Body of pancreas (tissue), 4 donors: Measurements from ENCODE around the gene GUCY2D. TPM values are rescaled to one million over a fixed set of nuclear protein-coding genes. Genes with fewer than 3 reads are reported as not detected.
"Not testable (repeated sequence)": the region's sequence is repeated elsewhere in the genome, so short reads cannot be mapped to it uniquely, and the experiment has no call there.

Experiments used
- ATAC-seq: fragments of 150-250 bp; one replicate; pipeline ENCODE4 v1.9.1; 2016
- DNase-seq, 4 donors: peaks; one replicate each; pipeline ENCODE4 v3.0.0-alpha.2; 2019
- H3K27ac ChIP-seq, 4 donors: fragments of 200-600 bp; sonication (generic); 1 replicate in 3 of 4; 2 replicates in 1 of 4; pipeline versions ENCODE4 v1.5.1 to v1.6.1; 2016 to 2019; ENCODE audit warnings: mild to moderate bottlenecking in 1 of 4, mixed read lengths in 1 of 4, moderate library complexity in 1 of 4
- H3K27me3 ChIP-seq, 2 donors: fragments of 200-600 bp; sonication (generic); one replicate each; pipeline ENCODE4 v1.6.0; 2016; ENCODE audit warnings: mild to moderate bottlenecking in 1 of 2
- H3K36me3 ChIP-seq, 2 donors: fragments of 200-600 bp; sonication (generic); replicated peaks in 1 of 2; 2 replicates each; pipeline ENCODE4 v1.5.1; 2016; ENCODE audit warnings: low read depth in 2 of 2; ENCODE audit not compliant: insufficient read depth in 1 of 2
- H3K4me1 ChIP-seq: fragments of 200-600 bp; sonication (generic); one replicate; pipeline ENCODE4 v1.6.0; 2016
- H3K4me3 ChIP-seq, 2 donors: fragments of 200-600 bp; sonication (generic); 1 replicate in 1 of 2; 2 replicates in 1 of 2; pipeline ENCODE4 v1.5.1; 2016 to 2019
- H3K9me3 ChIP-seq, 3 donors: fragments of 200-600 bp; sonication (generic); 1 replicate in 2 of 3; 2 replicates in 1 of 3; pipeline ENCODE4 v1.5.1; 2016
- POLR2A ChIP-seq, 3 donors: fragments of 450-650 bp; IDR thresholded peaks; one replicate each; pipeline ENCODE4 v1.6.1; 2016; ENCODE audit warnings: antibody characterized with exemption in 3 of 3, mild to moderate bottlenecking in 2 of 3
- WGBS, 2 donors: methylation state at CpG; one replicate each; pipeline ENCODE4 v1.1.5; 2017; 5-methylcytosine and 5-hydroxymethylcytosine counted together
- intact Hi-C: fragments of 100-400 bp; cut with DNase I; formaldehyde crosslinking; loops from one replicate; pipeline ENCODE4 v1.15.1; 2023
- total RNA-seq, 2 donors: library from RNA; depleted of rRNA; stranded (reverse); fragments of >200 nt; gene quantifications; one replicate each; pipeline ENCODE4 v1.1.0, GENCODE V29; 2016
- TF ChIP-seq, protein P1 (sequence below), 7 experiments: fragments of 450-650 bp in 4 of 7; fragments of 200-600 bp in 3 of 7; sonication (generic) in 3 of 7; IDR thresholded peaks; one replicate each; pipeline ENCODE4 v1.5.1; 2016 to 2019; ENCODE audit warnings: antibody characterized with exemption in 7 of 7

Gene GUCY2D
- not detected for total RNA-seq

DNA sequence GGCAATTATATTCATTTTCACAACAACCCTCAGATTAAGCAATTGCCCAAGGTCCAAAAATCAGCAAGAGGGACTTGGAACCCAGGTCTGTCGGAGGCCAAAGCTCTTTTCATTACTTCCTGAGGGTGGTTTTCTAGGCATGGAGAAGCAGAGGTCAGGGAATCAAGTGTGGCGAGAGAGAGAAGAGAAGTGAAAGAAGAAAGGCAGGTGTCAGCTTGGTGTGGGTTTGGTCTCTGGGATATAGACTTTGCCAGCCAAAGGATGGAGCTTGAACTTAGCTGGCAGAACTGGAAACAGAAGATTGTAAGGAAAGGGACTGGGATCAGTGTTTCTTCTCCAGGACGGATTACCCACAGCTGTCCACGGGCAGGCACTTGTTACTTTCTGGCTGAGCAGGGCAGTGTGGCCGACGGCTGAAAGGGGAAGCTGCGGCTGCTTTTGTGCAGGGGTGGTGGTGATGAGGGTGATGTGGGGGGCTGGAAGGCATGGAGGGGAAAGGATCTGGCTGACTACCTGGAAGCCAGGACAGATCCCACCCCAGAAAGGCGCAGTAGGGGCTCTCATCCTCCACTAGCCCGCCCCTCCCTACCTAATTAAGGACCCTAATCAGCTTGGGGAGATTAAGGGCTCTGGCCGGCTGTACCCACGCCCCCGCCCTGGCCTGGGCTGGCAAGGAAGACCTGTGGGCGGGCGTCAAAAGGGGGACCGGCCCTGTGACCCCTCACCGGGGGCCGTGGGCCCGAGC, at the start of gene GUCY2D:
GUCY2D (plus strand) TSS at position 640 of the 745 bp plus-strand sequence. CDS start 433 bp downstream, outside the sequence.
- Histone ChIP-seq H3K9me3 (no peaks in the 10 kb centered on the region), H3K4me3 (no peak within 1 kb of the TSS), H3K36me3 (no peaks in the 10 kb centered on the region), H3K27me3 (peaks cover 0 to 24% of the 10 kb centered on the region in 2 donors), H3K27ac (no peak within 1 kb of the TSS), H3K4me1 (peaks cover 11% of the 10 kb centered on the region)
- DNase-seq (no peak), ATAC-seq (no peak)
- intact Hi-C loops: no loop called here
- WGBS, 2 donors: 30 to 55% methylated on average over 15 of the region's 18 CpGs
- TF ChIP-seq, protein P1, sequence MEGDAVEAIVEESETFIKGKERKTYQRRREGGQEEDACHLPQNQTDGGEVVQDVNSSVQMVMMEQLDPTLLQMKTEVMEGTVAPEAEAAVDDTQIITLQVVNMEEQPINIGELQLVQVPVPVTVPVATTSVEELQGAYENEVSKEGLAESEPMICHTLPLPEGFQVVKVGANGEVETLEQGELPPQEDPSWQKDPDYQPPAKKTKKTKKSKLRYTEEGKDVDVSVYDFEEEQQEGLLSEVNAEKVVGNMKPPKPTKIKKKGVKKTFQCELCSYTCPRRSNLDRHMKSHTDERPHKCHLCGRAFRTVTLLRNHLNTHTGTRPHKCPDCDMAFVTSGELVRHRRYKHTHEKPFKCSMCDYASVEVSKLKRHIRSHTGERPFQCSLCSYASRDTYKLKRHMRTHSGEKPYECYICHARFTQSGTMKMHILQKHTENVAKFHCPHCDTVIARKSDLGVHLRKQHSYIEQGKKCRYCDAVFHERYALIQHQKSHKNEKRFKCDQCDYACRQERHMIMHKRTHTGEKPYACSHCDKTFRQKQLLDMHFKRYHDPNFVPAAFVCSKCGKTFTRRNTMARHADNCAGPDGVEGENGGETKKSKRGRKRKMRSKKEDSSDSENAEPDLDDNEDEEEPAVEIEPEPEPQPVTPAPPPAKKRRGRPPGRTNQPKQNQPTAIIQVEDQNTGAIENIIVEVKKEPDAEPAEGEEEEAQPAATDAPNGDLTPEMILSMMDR (IDR thresholded peaks at IDR 0.05): no peak
- TF ChIP-seq POLR2A (IDR thresholded peaks at IDR 0.05): no peak

DNA sequence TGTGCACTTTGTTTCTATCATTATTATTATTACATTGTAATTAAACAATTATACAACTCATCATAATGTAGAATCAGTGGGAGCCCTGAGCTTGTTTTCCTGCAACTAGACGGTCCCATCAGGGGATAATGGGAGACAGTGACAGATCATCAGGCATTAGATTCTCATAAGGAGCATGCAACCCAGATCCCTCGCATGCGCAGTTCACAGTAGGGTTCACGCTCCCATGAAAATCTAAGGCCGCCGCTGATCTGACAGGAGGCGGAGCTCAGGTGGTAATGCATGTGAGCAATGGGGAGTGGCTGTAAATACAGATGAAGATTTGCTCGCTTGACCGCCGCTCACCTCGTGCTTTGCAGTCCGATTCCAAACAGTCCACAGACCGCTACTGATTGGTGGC, 49.1 kb upstream of the GUCY2D start:
- H3K27ac ChIP-seq, H3K36me3 ChIP-seq, ATAC-seq, H3K4me1 ChIP-seq, intact Hi-C loops, DNase-seq, H3K4me3 ChIP-seq, H3K27me3 ChIP-seq, H3K9me3 ChIP-seq: not testable (repeated sequence)
- WGBS, 2 donors: 85 to 89% methylated on average over 13 of the region's 13 CpGs

DNA sequence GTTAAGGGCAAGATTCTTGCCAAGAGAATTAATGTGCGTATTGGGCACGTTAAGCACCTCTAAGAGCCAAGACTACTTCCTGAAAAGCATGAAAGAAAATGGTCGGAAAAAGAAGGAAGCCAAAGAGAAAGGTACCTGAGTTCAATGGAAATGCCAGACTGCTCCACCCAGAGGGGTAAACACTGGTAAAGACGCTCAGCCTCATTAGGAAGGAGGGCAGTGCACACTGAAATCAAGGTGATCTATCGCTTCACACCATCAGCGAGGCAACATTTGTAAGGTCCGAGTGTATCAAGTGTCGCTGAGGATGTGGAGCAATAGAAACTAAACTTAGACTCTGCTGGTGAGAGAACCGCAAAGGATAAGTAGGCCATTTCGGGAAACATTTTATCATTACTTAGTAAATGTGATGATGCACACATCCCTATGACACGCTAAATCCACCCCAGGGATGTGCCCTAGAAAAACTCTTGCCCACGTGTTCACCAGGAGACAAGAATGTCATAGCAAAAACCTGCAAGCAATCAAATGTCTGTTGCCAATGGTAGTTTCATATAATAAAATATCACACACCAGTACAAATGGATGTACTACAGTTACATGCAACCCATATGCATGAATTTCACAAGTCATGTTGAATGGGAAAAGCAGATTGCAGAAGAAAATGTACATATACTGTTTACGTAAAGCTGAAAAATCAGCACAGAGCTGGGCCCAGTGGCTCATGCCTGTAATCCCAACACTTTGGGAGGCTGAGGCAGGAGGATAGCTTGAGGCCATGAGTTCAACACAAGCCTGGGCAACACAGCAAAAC, 46.8 kb upstream of the GUCY2D start:
- Histone ChIP-seq H3K27ac (no peak overlapping the region), H3K9me3 (no peaks in the 10 kb centered on the region), H3K36me3 (no peaks in the 10 kb centered on the region), H3K27me3 (no peaks in the 10 kb centered on the region), H3K4me1 (no peaks in the 10 kb centered on the region), H3K4me3 (no peak overlapping the region)
- DNase-seq (no peak), ATAC-seq (no peak)
- intact Hi-C loops: no loop called here
- 69 to 73% methylated on average over 13 of the region's 13 CpGs for WGBS, 2 donors
- TF ChIP-seq, protein P1 (IDR thresholded peaks at IDR 0.05): no peak
- no peak for TF ChIP-seq POLR2A (IDR thresholded peaks at IDR 0.05)

DNA sequence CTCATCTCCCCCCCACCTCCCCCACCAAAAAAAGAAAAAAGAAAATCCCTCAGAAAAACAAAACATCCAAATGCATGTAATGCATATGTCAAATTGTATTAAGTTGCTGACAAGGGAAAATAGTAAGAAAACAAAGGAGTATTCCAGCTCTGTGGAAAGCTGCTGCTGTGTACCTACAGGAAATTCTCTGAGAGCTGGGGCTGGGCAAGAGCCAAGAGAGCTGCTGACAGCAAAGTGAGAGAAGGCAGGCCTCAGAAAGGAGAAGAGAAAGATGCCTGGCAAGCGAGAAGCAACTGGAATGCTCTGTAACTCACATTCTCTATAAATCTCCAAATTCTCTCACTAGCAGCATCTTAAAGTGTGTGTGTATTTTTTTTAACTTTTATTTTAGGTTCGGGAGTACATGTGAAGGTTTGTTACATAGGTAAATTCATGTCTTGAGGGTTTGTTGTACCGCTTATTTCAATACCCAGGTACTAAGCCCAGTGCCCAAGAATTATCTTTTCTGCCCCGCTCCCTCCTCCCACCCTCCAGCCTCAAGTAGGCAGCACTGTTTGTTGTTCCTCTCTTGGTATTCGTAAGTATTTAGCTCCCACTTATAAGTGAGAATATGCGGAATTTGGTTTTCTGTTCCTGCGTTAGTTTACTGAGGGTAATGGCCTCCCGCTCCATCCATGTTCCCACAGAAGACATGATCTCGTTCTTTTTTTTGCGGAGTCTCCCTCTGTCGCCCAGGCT, 46.0 kb upstream of the GUCY2D start:
- intact Hi-C loops: no loop called here
- no peaks in the 10 kb centered on the region for H3K27me3 ChIP-seq
- no peaks in the 10 kb centered on the region for H3K4me1 ChIP-seq
- H3K4me3 ChIP-seq: no peak overlapping the region
- no peak overlapping the region for H3K27ac ChIP-seq
- no peaks in the 10 kb centered on the region for H3K9me3 ChIP-seq
- 71 to 79% methylated on average over 11 of the region's 11 CpGs for WGBS, 2 donors
- TF ChIP-seq, protein P1 (IDR thresholded peaks at IDR 0.05): no peak
- no peak for TF ChIP-seq POLR2A (IDR thresholded peaks at IDR 0.05)
- H3K36me3 ChIP-seq: no peaks in the 10 kb centered on the region
- ATAC-seq (no peak), DNase-seq (peak in 3 of 4 donors; percentile 14 to 38 (median 26))
